Astrocyte (in vitro differentiated cells and primary cell): Measurements from ENCODE around the gene UMOD. TPM values are rescaled to one million over a fixed set of nuclear protein-coding genes. Genes with fewer than 3 reads are reported as not detected.
"Not testable (repeated sequence)": the region's sequence is repeated elsewhere in the genome, so short reads cannot be mapped to it uniquely, and the experiment has no call there.

Experiments
- DNase-seq: peaks from one replicate; pipeline ENCODE4 v3.0.0-alpha.2; 2010; ENCODE audit warnings: low read depth
- FAIRE-seq: peaks from 2 replicates; lab custom pipeline; 2011; peaks lifted over from hg19 to GRCh38; lab: Jason Lieb, UNC
- H2AFZ ChIP-seq: 2 replicates; pipeline ENCODE4 v1.6.0; 2012; ENCODE audit warnings: low read depth, low read length, inconsistent platforms
- H3K27ac ChIP-seq: 2 replicates; pipeline ENCODE4 v1.5.1; 2011; ENCODE audit warnings: low read depth, low read length, inconsistent platforms
- H3K27me3 ChIP-seq: 2 replicates; pipeline ENCODE4 v1.6.0; 2011; ENCODE audit warnings: low read length, inconsistent platforms; ENCODE audit not compliant: insufficient read depth
- H3K36me3 ChIP-seq: 2 replicates; pipeline ENCODE4 v1.5.1; 2011; ENCODE audit warnings: low read length, inconsistent platforms; ENCODE audit not compliant: insufficient read depth
- H3K4me1 ChIP-seq: 2 replicates; pipeline ENCODE4 v1.5.1; 2011; ENCODE audit warnings: low read length, inconsistent platforms; ENCODE audit not compliant: insufficient read depth
- H3K4me2 ChIP-seq: 2 replicates; pipeline ENCODE4 v1.6.0; 2012; ENCODE audit warnings: low read length, inconsistent platforms
- H3K4me3 ChIP-seq: 2 replicates; pipeline ENCODE4 v1.5.1; 2011; ENCODE audit warnings: low read depth, mild to moderate bottlenecking, low read length, inconsistent platforms; ENCODE audit not compliant: insufficient read depth
- H3K79me2 ChIP-seq: 2 replicates; pipeline ENCODE4 v1.6.0; 2012; ENCODE audit warnings: mild to moderate bottlenecking, low read length, inconsistent platforms; ENCODE audit not compliant: insufficient read depth
- H3K9ac ChIP-seq: 2 replicates; pipeline ENCODE4 v1.6.0; 2012; ENCODE audit warnings: mild to moderate bottlenecking, low read length, inconsistent platforms
- H3K9me3 ChIP-seq: 2 replicates; pipeline ENCODE4 v1.5.1; 2012; ENCODE audit warnings: low read depth, mild to moderate bottlenecking, low read length, inconsistent platforms; ENCODE audit not compliant: insufficient read depth
- H4K20me1 ChIP-seq: 2 replicates; pipeline ENCODE4 v1.6.0; 2012; ENCODE audit warnings: low read length, inconsistent platforms; ENCODE audit not compliant: insufficient read depth
- H3K27ac Mint-ChIP-seq: one replicate; pipeline ENCODE4 v1.8.0; 2021; ENCODE audit warnings: mild to moderate bottlenecking, mixed read lengths; ENCODE audit not compliant: unreplicated experiment
- H3K27me3 Mint-ChIP-seq: one replicate; pipeline ENCODE4 v1.8.0; 2021; ENCODE audit warnings: low read depth, mixed read lengths; ENCODE audit not compliant: unreplicated experiment
- H3K36me3 Mint-ChIP-seq: one replicate; pipeline ENCODE4 v1.8.0; 2021; ENCODE audit warnings: low read depth, mixed read lengths; ENCODE audit not compliant: unreplicated experiment
- H3K4me1 Mint-ChIP-seq: one replicate; pipeline ENCODE4 v1.8.0; 2021; ENCODE audit warnings: low read depth, mixed read lengths; ENCODE audit not compliant: unreplicated experiment
- H3K4me3 Mint-ChIP-seq: one replicate; pipeline ENCODE4 v1.8.0; 2021; ENCODE audit warnings: mild to moderate bottlenecking, moderate library complexity, mixed read lengths; ENCODE audit not compliant: unreplicated experiment
- H3K9me3 Mint-ChIP-seq: one replicate; pipeline ENCODE4 v1.8.0; 2021; ENCODE audit warnings: mild to moderate bottlenecking, mixed read lengths; ENCODE audit not compliant: unreplicated experiment
- CTCF ChIP-seq: IDR thresholded peaks from 2 replicates; pipeline ENCODE4 v1.5.1; 2011; ENCODE audit warnings: low read depth, mild to moderate bottlenecking, inconsistent platforms, low read length, moderate library complexity; ENCODE audit not compliant: insufficient read depth
- EZH2 ChIP-seq: IDR thresholded peaks from 2 replicates; pipeline ENCODE4 v1.6.1; 2012; ENCODE audit warnings: mild to moderate bottlenecking, low read length, inconsistent platforms; ENCODE audit not compliant: insufficient read depth
- total RNA-seq: library from RNA; stranded (reverse); gene quantifications from 2 replicates; pipeline ENCODE4 v1.2.1, GENCODE V29; 2021

Gene UMOD
- total RNA-seq, 1 donor from 2014 or later = not detected

DNA sequence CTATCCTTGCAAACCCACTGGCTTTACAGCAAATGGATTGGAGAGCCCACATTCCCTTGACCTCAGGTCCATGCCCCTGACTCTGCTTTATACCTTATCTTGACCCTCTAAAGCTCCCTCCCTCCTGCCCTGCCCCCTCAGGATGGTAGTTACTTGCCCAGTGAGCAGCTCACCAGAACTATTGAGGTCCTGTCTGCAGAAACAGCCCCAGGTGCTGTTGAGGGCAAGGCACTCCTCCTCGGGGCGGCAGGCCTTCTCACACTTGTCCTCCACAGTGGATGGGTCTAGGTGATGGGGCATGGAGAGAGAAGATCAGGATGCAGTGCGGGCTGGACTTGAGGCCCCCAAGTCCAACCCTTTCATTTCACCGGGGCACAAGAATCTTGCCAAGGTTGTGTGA is 29.8 kb downstream of the UMOD start:
- TF ChIP-seq EZH2 (no peak), CTCF (no peak)
- H3K9ac ChIP-seq = no peak overlapping the region
- H3K27ac Mint-ChIP-seq = no peak overlapping the region
- H4K20me1 ChIP-seq = no peaks in the 10 kb centered on the region
- FAIRE-seq = no peak
- no peak overlapping the region for H3K27ac ChIP-seq
- H3K4me3 ChIP-seq = no peak overlapping the region
- H3K4me1 ChIP-seq = no peaks in the 10 kb centered on the region
- H3K4me2 ChIP-seq = no peak overlapping the region
- no peak for DNase-seq
- H3K36me3 Mint-ChIP-seq = no peaks in the 10 kb centered on the region
- H3K79me2 ChIP-seq = no peaks in the 10 kb centered on the region
- no peak overlapping the region for H2AFZ ChIP-seq
- H3K9me3 ChIP-seq = no peaks in the 10 kb centered on the region
- H3K27me3 ChIP-seq = no peaks in the 10 kb centered on the region
- peaks cover 34% of the 10 kb centered on the region for H3K27me3 Mint-ChIP-seq
- H3K36me3 ChIP-seq = no peaks in the 10 kb centered on the region
- H3K4me1 Mint-ChIP-seq = no peaks in the 10 kb centered on the region
- H3K4me3 Mint-ChIP-seq = no peak overlapping the region
- no peaks in the 10 kb centered on the region for H3K9me3 Mint-ChIP-seq

GRCh38 chr16:20321671-20322070 is 30.8 kb downstream of the UMOD start:
- H3K27me3 Mint-ChIP-seq = peaks cover 41% of the 10 kb centered on the region
- Histone ChIP-seq H3K36me3 (no peaks in the 10 kb centered on the region), H3K9ac (no peak overlapping the region), H2AFZ (no peak overlapping the region), H3K4me2 (no peak overlapping the region), H3K27ac (no peak overlapping the region), H3K4me3 (no peak overlapping the region), H3K9me3 (no peaks in the 10 kb centered on the region), H4K20me1 (no peaks in the 10 kb centered on the region), H3K4me1 (no peaks in the 10 kb centered on the region), H3K27me3 (no peaks in the 10 kb centered on the region), H3K79me2 (no peaks in the 10 kb centered on the region)
- H3K4me1 Mint-ChIP-seq = no peaks in the 10 kb centered on the region
- no peak for FAIRE-seq
- H3K4me3 Mint-ChIP-seq = no peak overlapping the region
- no peak for DNase-seq
- H3K36me3 Mint-ChIP-seq = no peaks in the 10 kb centered on the region
- no peak for TF ChIP-seq EZH2
- TF ChIP-seq CTCF = no peak
- H3K9me3 Mint-ChIP-seq = no peaks in the 10 kb centered on the region
- H3K27ac Mint-ChIP-seq = no peak overlapping the region

- not testable (repeated sequence) for H3K27ac ChIP-seq, H3K4me2 ChIP-seq, FAIRE-seq, H3K4me1 Mint-ChIP-seq, H3K36me3 Mint-ChIP-seq, H3K9me3 Mint-ChIP-seq, H3K9me3 ChIP-seq, H3K36me3 ChIP-seq, H3K9ac ChIP-seq, H3K27ac Mint-ChIP-seq, H2AFZ ChIP-seq, H3K4me1 ChIP-seq, DNase-seq, H3K79me2 ChIP-seq, H3K4me3 ChIP-seq, H3K4me3 Mint-ChIP-seq, H4K20me1 ChIP-seq, H3K27me3 ChIP-seq
- peaks cover 42% of the 10 kb centered on the region for H3K27me3 Mint-ChIP-seq
Observed at GRCh38 chr16:20321051-20321450, 31.5 kb downstream of the UMOD start.
